ENCODE measurements around the gene KIF6.

- TF ChIP-seq CTCF (IDR thresholded peaks at IDR 0.05): no peak
- no peak for TF ChIP-seq POLR2AphosphoS5 (IDR thresholded peaks at IDR 0.05)
- no peak for TF ChIP-seq POLR2A (IDR thresholded peaks at IDR 0.05)
Measured at GRCh38 chr6:39335780-39336545, 389.2 kb downstream of the KIF6 start.

All from gastroesophageal sphincter (tissue), 3 donors.